Endothelial cell of umbilical vein (primary cell): ENCODE results near the gene ANO7. TPM values are rescaled to one million over a fixed set of nuclear protein-coding genes. Genes with fewer than 3 reads are reported as not detected.

ENCODE experiments used
- BruUV-seq: library from RNA; stranded (reverse); fragments of 400-500 nt; replicated peaks from 2 replicates; lab custom pipeline; 2021; lab: Mats Ljungman, UMichigan
- CTCF ChIA-PET: fragments of 300-600, 350-600 bp; sonication (Branson Sonifier 250); formaldehyde crosslinking; loops from one replicate; lab custom pipeline; 2021; ENCODE audit warnings: antibody characterized with exemption, inconsistent platforms; lab: Charles Lee
- POLR2A ChIA-PET: fragments of 300-600, 350-600 bp; sonication (Branson Sonifier 250); formaldehyde crosslinking; loops from one replicate; lab custom pipeline; 2021; ENCODE audit warnings: antibody characterized with exemption, inconsistent platforms; lab: Charles Lee
- DNase-seq: peaks from one replicate; pipeline ENCODE4 v3.0.0-alpha.2; 2011; ENCODE audit warnings: low read depth, low spot score
- FAIRE-seq: peaks from 2 replicates; lab custom pipeline; 2011; peaks lifted over from hg19 to GRCh38; lab: Jason Lieb, UNC
- H2AFZ ChIP-seq: 2 replicates; pipeline ENCODE4 v1.6.0; 2012; ENCODE audit warnings: low read depth, low read length, control low read depth, inconsistent platforms
- H3K27ac ChIP-seq: 2 replicates; pipeline ENCODE4 v1.5.1; 2011; ENCODE audit warnings: low read depth, mild to moderate bottlenecking, control low read depth, low read length, moderate library complexity; ENCODE audit not compliant: insufficient read depth
- H3K27me3 ChIP-seq, 2 experiments: 2 replicates each; pipeline versions ENCODE4 v1.6.0 to v1.6.1; 2011; ENCODE audit warnings: low read length in 2 of 2, mixed read lengths in 1 of 2; ENCODE audit not compliant: control insufficient read depth in 2 of 2, insufficient read depth in 2 of 2
- H3K36me3 ChIP-seq, 2 experiments: 2 replicates in 1 of 2; 3 replicates in 1 of 2; pipeline ENCODE4 v1.5.1; 2011; ENCODE audit warnings: low read length in 2 of 2, mild to moderate bottlenecking in 1 of 2, moderate library complexity in 1 of 2; ENCODE audit not compliant: control insufficient read depth in 2 of 2, insufficient read depth in 2 of 2; ENCODE audit errors: extremely low read depth in 1 of 2
- H3K4me1 ChIP-seq: 3 replicates; pipeline ENCODE4 v1.5.1; 2011; ENCODE audit warnings: mild to moderate bottlenecking, low read length; ENCODE audit not compliant: control insufficient read depth, insufficient read depth; ENCODE audit errors: extremely low read depth
- H3K4me2 ChIP-seq: 2 replicates; pipeline ENCODE4 v1.6.1; 2011; ENCODE audit warnings: low read length, control low read depth, mixed read lengths; ENCODE audit not compliant: insufficient read depth
- H3K4me3 ChIP-seq, 3 experiments: fragments of 200-600 bp in 1 of 3; sonication (generic), shearing (Covaris generic) in 1 of 3; replicated peaks in 1 of 3; 2 replicates each; pipeline ENCODE4 v1.5.1; 2011 to 2016; ENCODE audit warnings: control low read depth in 3 of 3, low read length in 3 of 3, mild to moderate bottlenecking in 2 of 3, inconsistent platforms in 1 of 3, low read depth in 1 of 3, moderate library complexity in 1 of 3; ENCODE audit not compliant: insufficient read depth in 1 of 3
- H3K79me2 ChIP-seq: 2 replicates; pipeline ENCODE4 v1.6.0; 2012; ENCODE audit warnings: low read length, inconsistent platforms; ENCODE audit not compliant: control insufficient read depth, insufficient read depth
- H3K9ac ChIP-seq: replicated peaks from 2 replicates; pipeline ENCODE3; 2011; ENCODE audit warnings: low read length, control low read depth; ENCODE audit not compliant: insufficient read depth; ENCODE audit errors: extremely low read depth
- H3K9me1 ChIP-seq: replicated peaks from 3 replicates; pipeline ENCODE4 v1.6.0; 2011; ENCODE audit warnings: mild to moderate bottlenecking, low read length; ENCODE audit not compliant: control insufficient read depth, insufficient read depth; ENCODE audit errors: extremely low read depth
- H3K9me3 ChIP-seq: replicated peaks from 2 replicates; pipeline ENCODE4 v1.5.1; 2012; ENCODE audit warnings: low read length, inconsistent platforms; ENCODE audit not compliant: control insufficient read depth, insufficient read depth
- H4K20me1 ChIP-seq: replicated peaks from 2 replicates; pipeline ENCODE3; 2011; ENCODE audit warnings: mild to moderate bottlenecking, low read length; ENCODE audit not compliant: control insufficient read depth, insufficient read depth; ENCODE audit errors: extremely low read depth
- CTCF ChIP-seq, 2 donors: IDR thresholded peaks; 1 replicate in 1 of 2; 2 replicates in 1 of 2; pipeline ENCODE4 v1.5.1; 2011; ENCODE audit warnings: low read length in 2 of 2, mild to moderate bottlenecking in 2 of 2, moderate library complexity in 2 of 2, control low read depth in 1 of 2, inconsistent platforms in 1 of 2, low read depth in 1 of 2; ENCODE audit not compliant: insufficient read depth in 1 of 2; ENCODE audit errors: extremely low read depth in 1 of 2
- EZH2 ChIP-seq: IDR thresholded peaks from 2 replicates; pipeline ENCODE4 v1.6.1; 2012; ENCODE audit warnings: borderline replicate concordance, low read depth, mild to moderate bottlenecking, moderate library complexity, low read length, inconsistent platforms; ENCODE audit not compliant: severe bottlenecking
- FOS ChIP-seq: IDR thresholded peaks from 2 replicates; pipeline ENCODE4 v1.6.1; 2011; ENCODE audit warnings: mild to moderate bottlenecking, low read length, moderate library complexity, borderline replicate concordance; ENCODE audit not compliant: insufficient read depth
- GATA2 ChIP-seq: IDR thresholded peaks from 2 replicates; pipeline ENCODE4 v1.7.0; 2011; ENCODE audit warnings: low read depth, mild to moderate bottlenecking, moderate library complexity, mixed read lengths, low read length; ENCODE audit not compliant: insufficient read length, insufficient read depth
- JUN ChIP-seq: IDR thresholded peaks from 2 replicates; pipeline ENCODE4 v1.6.1; 2011; ENCODE audit warnings: borderline replicate concordance, low read depth; ENCODE audit not compliant: insufficient read length, insufficient read depth
- MAX ChIP-seq: IDR thresholded peaks from 2 replicates; pipeline ENCODE4 v1.6.1; 2011; ENCODE audit not compliant: insufficient read depth, insufficient read length
- MYC ChIP-seq: IDR thresholded peaks from one replicate; pipeline ENCODE4 v1.6.1; 2011; ENCODE audit warnings: mild to moderate bottlenecking, low read depth, low read length
- POLR2AphosphoS5 ChIP-seq: IDR thresholded peaks from 2 replicates; pipeline ENCODE4 v1.6.1; 2012; ENCODE audit warnings: low read depth, mild to moderate bottlenecking, control low read depth, low read length, moderate library complexity; ENCODE audit not compliant: insufficient read depth
- dilution Hi-C: fragments of 300-500 bp; cut with MboI; formaldehyde crosslinking; loops from one replicate; pipeline ENCODE4 v1.15.0; 2019; ENCODE audit warnings: low sequenced_read_pairs; ENCODE audit not compliant: extremely low pct_ligation_motif_present
- intact Hi-C: fragments of 100-400 bp; cut with micrococcal nuclease; formaldehyde crosslinking; loops from one replicate; pipeline ENCODE4 v1.10.0; 2022
- polyA plus RNA-seq, 4 experiments: library from polyadenylated mRNA; depleted of rRNA in 3 of 4; stranded (reverse) in 3 of 4; unstranded in 1 of 4; fragments of >200 nt; gene quantifications; 2 replicates each; pipeline versions ENCODE4 v1.2.1 to v1.2.3, GENCODE V29; 2011 to 2012; ENCODE audit warnings: missing spikeins in 1 of 4
- total RNA-seq: library from RNA; stranded (reverse); gene quantifications from 2 replicates; pipeline ENCODE4 v1.2.3, GENCODE V29; 2021

Gene ANO7
- total and polyA plus RNA-seq, 2 donors (not counting 3 experiments of a cell fraction or from before 2014, with no cell fraction given) = 0.81 to 2.5 TPM

GRCh38 chr2:241187101-241187917 lies 1.2 kb upstream of the ANO7 start:
- intact Hi-C loops = no loop called here
- CTCF ChIA-PET = no interaction called here
- H3K4me3 ChIP-seq = no peak overlapping the region
- H3K27ac ChIP-seq = no peak overlapping the region
- DNase-seq (no peak), FAIRE-seq (no peak)
- dilution Hi-C loops = no loop called here
- POLR2A ChIA-PET = no interaction called here
- BruUV-seq = no TSS peak
- H3K4me1 ChIP-seq = no peaks in the 10 kb centered on the region
- no peak for TF ChIP-seq MYC
- no peak for TF ChIP-seq GATA2
- TF ChIP-seq EZH2 = no peak
- TF ChIP-seq CTCF (IDR thresholded peaks at IDR 0.05; ENCODE audit: extremely low read depth in 1 of 2, insufficient read depth in 1 of 2, low read depth in 1 of 2, low read length in 2 of 2) = no peak
- TF ChIP-seq POLR2AphosphoS5 = no peak
- TF ChIP-seq MAX = no peak
- TF ChIP-seq FOS = no peak
- no peak for TF ChIP-seq JUN
- H4K20me1 ChIP-seq = no peaks in the 10 kb centered on the region
- no peak overlapping the region for H2AFZ ChIP-seq
- H3K9ac ChIP-seq = no peak overlapping the region
- H3K9me3 ChIP-seq = no peaks in the 10 kb centered on the region
- no peak overlapping the region for H3K4me2 ChIP-seq
- peaks cover 0 to 5% of the 10 kb centered on the region in 2 experiments for H3K36me3 ChIP-seq
- no peaks in the 10 kb centered on the region for H3K27me3 ChIP-seq
- H3K9me1 ChIP-seq = no peaks in the 10 kb centered on the region
- no peaks in the 10 kb centered on the region for H3K79me2 ChIP-seq
